LNCaP clone FGC (cell line): Measurements from ENCODE around the gene IPO7.

Experiments used
- DNase-seq: peaks from one replicate; pipeline ENCODE4 v3.0.0-alpha.2; 2011; ENCODE audit warnings: low read depth
- H3K4me3 ChIP-seq: 2 replicates; pipeline ENCODE4 v1.5.1; 2011; ENCODE audit warnings: mild to moderate bottlenecking, low read depth, low read length, control low read depth
- TF ChIP-seq, protein P1 (sequence below): IDR thresholded peaks from 2 replicates; pipeline ENCODE4 v1.5.1; 2012; ENCODE audit warnings: mild to moderate bottlenecking; ENCODE audit not compliant: control insufficient read depth, insufficient read depth; ENCODE audit errors: extremely low read depth

The IPO7 gene

DNA sequence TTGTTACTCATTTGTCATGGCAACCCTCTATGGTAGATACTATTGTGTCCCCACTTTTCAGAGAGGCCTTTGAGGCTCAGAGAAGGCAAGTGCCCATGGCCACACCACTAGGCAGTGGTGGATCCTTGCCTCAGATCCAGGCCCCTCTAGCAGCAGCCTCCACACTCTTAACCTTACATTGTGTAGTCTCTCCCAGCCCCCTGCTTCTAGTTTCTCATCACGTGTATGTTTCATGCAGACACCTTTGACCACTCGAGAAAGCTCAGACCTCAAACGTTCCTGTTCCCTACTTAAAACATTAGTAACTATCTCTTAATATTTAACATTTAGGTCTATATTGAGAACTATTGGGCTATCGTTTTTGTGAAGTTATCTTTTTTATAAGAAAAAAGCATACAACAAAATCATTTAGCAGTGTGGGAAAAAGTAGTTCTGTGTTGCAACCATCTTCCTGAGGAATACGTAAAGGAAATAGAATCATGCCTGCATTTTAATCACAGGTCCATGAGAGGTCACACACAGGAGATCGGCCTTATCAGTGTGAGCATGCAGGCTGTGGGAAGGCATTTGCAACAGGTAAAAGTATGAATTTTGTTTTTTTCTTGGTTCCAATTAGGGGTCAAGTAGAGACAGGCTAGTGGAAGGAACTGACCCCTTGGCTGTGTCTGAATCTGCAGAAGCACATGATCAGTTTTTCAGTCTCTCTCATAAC lies 111.5 kb downstream of the IPO7 start:
- no peak for DNase-seq
- TF ChIP-seq, protein P1, sequence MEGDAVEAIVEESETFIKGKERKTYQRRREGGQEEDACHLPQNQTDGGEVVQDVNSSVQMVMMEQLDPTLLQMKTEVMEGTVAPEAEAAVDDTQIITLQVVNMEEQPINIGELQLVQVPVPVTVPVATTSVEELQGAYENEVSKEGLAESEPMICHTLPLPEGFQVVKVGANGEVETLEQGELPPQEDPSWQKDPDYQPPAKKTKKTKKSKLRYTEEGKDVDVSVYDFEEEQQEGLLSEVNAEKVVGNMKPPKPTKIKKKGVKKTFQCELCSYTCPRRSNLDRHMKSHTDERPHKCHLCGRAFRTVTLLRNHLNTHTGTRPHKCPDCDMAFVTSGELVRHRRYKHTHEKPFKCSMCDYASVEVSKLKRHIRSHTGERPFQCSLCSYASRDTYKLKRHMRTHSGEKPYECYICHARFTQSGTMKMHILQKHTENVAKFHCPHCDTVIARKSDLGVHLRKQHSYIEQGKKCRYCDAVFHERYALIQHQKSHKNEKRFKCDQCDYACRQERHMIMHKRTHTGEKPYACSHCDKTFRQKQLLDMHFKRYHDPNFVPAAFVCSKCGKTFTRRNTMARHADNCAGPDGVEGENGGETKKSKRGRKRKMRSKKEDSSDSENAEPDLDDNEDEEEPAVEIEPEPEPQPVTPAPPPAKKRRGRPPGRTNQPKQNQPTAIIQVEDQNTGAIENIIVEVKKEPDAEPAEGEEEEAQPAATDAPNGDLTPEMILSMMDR = no peak
- no peak overlapping the region for H3K4me3 ChIP-seq
